HEK293 (cell line): ENCODE measurements around the gene SARM1.

ENCODE experiments used
- CTCF ChIA-PET: fragments of 350-600 bp; formaldehyde crosslinking; extraction: SDS; loops from one replicate; lab custom pipeline; 2021; ENCODE audit warnings: antibody characterized with exemption; lab: Yijun Ruan, JAX
- POLR2A ChIA-PET: fragments of 300-600 bp; formaldehyde crosslinking; extraction: SDS; loops from one replicate; lab custom pipeline; 2020; ENCODE audit warnings: antibody characterized with exemption, inconsistent platforms; lab: Yijun Ruan, JAX
- H3K27ac ChIP-seq: fragments of 200-500 bp; sonication (Bioruptor generic); 2 replicates; pipeline ENCODE4 v1.5.1; 2014; ENCODE audit warnings: low read depth, low read length, control low read depth, inconsistent platforms; ENCODE audit errors: extremely low read depth
- H3K36me3 ChIP-seq, 2 experiments: fragments of 200-500 bp in 1 of 2; sonication (Bioruptor generic) in 1 of 2; 1 replicate in 1 of 2; 2 replicates in 1 of 2; pipeline ENCODE4 v1.5.1; 2014 to 2017; ENCODE audit warnings: inconsistent platforms in 2 of 2, low read length in 2 of 2; ENCODE audit not compliant: control insufficient read depth in 2 of 2, insufficient read depth in 1 of 2
- H3K4me1 ChIP-seq: fragments of 200-500 bp; sonication (Bioruptor generic); 2 replicates; pipeline ENCODE4 v1.5.1; 2014; ENCODE audit warnings: mild to moderate bottlenecking, low read length, inconsistent platforms; ENCODE audit not compliant: control insufficient read depth, insufficient read depth
- H3K4me3 ChIP-seq: 2 replicates; pipeline ENCODE4 v1.5.1; 2011; ENCODE audit warnings: low read depth, mild to moderate bottlenecking, control low read depth, low read length, moderate library complexity
- H3K9me3 ChIP-seq: fragments of 200-500 bp; sonication (Bioruptor generic); 2 replicates; pipeline ENCODE4 v1.5.1; 2014; ENCODE audit warnings: low read depth, low read length, inconsistent platforms; ENCODE audit not compliant: control insufficient read depth, insufficient read depth
- CTCF ChIP-seq: fragments of 450-650 bp; formaldehyde crosslinking; IDR thresholded peaks from 2 replicates; pipeline ENCODE4 v1.5.1; 2016; ENCODE audit warnings: missing biosample characterization, missing genetic modification characterization
- HOXA7 ChIP-seq: sonication (generic); formaldehyde crosslinking; IDR thresholded peaks from 2 replicates; pipeline ENCODE4 v1.8.1; 2022; ENCODE audit warnings: missing genetic modification reagents, borderline replicate concordance
- OVOL3 ChIP-seq: fragments of 450-650 bp; formaldehyde crosslinking; IDR thresholded peaks from 2 replicates; pipeline ENCODE4 v1.5.1; 2016; ENCODE audit warnings: missing biosample characterization, missing genetic modification characterization
- TCF7L2 ChIP-seq: IDR thresholded peaks from 2 replicates; pipeline ENCODE4 v1.6.1; 2011; ENCODE audit warnings: low read depth, mild to moderate bottlenecking, inconsistent platforms, low read length, moderate library complexity, borderline replicate concordance
- ZIC2 ChIP-seq: fragments of 450-650 bp; formaldehyde crosslinking; IDR thresholded peaks from 2 replicates; pipeline ENCODE4 v1.5.1; 2016; ENCODE audit warnings: missing biosample characterization, missing genetic modification characterization
- ZNF2 ChIP-seq: fragments of 450-650 bp; formaldehyde crosslinking; IDR thresholded peaks from 2 replicates; pipeline ENCODE4 v1.5.1; 2016; ENCODE audit warnings: missing biosample characterization, missing genetic modification characterization
- ZNF202 ChIP-seq: fragments of 450-650 bp; formaldehyde crosslinking; IDR thresholded peaks from 2 replicates; pipeline ENCODE4 v1.5.1; 2016; ENCODE audit warnings: missing biosample characterization, missing genetic modification characterization, borderline replicate concordance
- ZNF335 ChIP-seq: fragments of 450-650 bp; formaldehyde crosslinking; conservative IDR thresholded peaks from 2 replicates; pipeline ENCODE4 v1.5.1; 2016; ENCODE audit warnings: missing biosample characterization, missing genetic modification characterization
- ZNF394 ChIP-seq: fragments of 450-650 bp; formaldehyde crosslinking; IDR thresholded peaks from 2 replicates; pipeline ENCODE4 v1.5.1; 2016; ENCODE audit warnings: missing biosample characterization, missing genetic modification characterization, mild to moderate bottlenecking, moderate library complexity, borderline replicate concordance
- ZNF596 ChIP-seq: fragments of 450-650 bp; IDR thresholded peaks from 2 replicates; pipeline ENCODE4 v1.5.0; 2018; ENCODE audit warnings: missing biosample characterization, mild to moderate bottlenecking, missing genetic modification characterization, moderate library complexity
- TF ChIP-seq, protein P1 (sequence below): fragments of 450-650 bp; formaldehyde crosslinking; IDR thresholded peaks from 2 replicates; pipeline ENCODE4 v1.5.1; 2016; ENCODE audit warnings: missing biosample characterization, missing genetic modification characterization
- TF ChIP-seq, protein P2 (sequence below): sonication (generic); formaldehyde crosslinking; IDR thresholded peaks from 2 replicates; pipeline ENCODE4 v1.8.1; 2022; ENCODE audit warnings: mild to moderate bottlenecking, moderate library complexity, missing genetic modification reagents

The SARM1 gene

DNA sequence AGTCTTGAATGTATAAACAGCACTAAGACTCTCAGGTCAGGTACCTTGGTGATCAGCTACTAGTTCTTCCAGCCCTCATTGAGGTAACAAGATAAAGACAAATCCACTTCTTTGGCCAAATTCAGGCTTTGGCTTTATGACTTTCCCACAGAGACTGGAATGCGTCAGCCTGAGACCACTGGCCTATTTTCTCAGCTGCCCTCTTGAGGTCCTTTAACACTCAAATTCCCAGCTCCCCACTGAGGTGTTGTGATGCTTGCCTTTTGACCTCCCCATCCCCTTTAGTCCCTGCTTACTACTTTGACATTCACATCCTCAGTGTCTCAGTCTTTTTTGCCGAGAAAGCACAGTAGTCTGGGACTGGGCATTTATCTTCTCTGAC, 25.3 kb upstream of the SARM1 start (continued):
- TF ChIP-seq ZNF596 (tag by site-specific recombination) = no peak

GRCh38 chr17:28346746-28347246, 24.7 kb upstream of the SARM1 start:
- CTCF ChIA-PET = interaction anchor here (1.0 to 1.8 kb wide), 3 partner anchors 10 to 116 kb away, joined by 5 to 7 read pairs (median 5); partner anchors contain the start of genes IFT20, POLDIP2 and TNFAIP1
- Histone ChIP-seq H3K4me1 (no peaks in the 10 kb centered on the region), H3K9me3 (no peaks in the 10 kb centered on the region), H3K36me3 (peaks cover 47 to 100% of the 10 kb centered on the region in 2 experiments), H3K4me3 (no peak overlapping the region), H3K27ac (0 out of 2 replicates have a peak overlapping the region, but pooled peaks have one; percentile 22)
- TF ChIP-seq TCF7L2 = no peak
- no peak for TF ChIP-seq HOXA7 (CRISPR knock-in tag)
- peak; percentile 87 for TF ChIP-seq ZNF2 (tag by site-specific recombination)
- TF ChIP-seq, protein P1, sequence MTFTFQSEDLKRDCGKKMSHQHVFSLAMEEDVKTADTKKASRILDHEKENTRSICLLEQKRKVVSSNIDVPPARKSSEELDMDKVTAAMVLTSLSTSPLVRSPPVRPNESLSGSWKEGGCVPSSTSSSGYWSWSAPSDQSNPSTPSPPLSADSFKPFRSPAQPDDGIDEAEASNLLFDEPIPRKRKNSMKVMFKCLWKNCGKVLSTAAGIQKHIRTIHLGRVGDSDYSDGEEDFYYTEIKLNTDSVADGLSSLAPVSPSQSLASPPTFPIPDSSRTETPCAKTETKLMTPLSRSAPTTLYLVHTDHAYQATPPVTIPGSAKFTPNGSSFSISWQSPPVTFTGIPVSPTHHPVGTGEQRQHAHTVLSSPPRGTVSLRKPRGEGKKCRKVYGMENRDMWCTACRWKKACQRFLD (tag by site-specific recombination) = no peak
- TF ChIP-seq CTCF (tag by site-specific recombination) = no peak
- TF ChIP-seq ZNF335 = no peak
- POLR2A ChIA-PET = interaction anchor here (0.6 to 5.9 kb wide), 4 partner anchors 9 to 14 kb away, joined by 3 to 53 read pairs (median 17); partner anchors contain the start of genes IFT20, POLDIP2 and TNFAIP1

GRCh38 chr17:28347261-28347891, 24.1 kb upstream of the SARM1 start:
- Histone ChIP-seq H3K4me1 (no peaks in the 10 kb centered on the region), H3K36me3 (peaks cover 52 to 99% of the 10 kb centered on the region in 2 experiments), H3K9me3 (no peaks in the 10 kb centered on the region), H3K27ac (no peak overlapping the region), H3K4me3 (no peak overlapping the region)
- TF ChIP-seq ZNF394 (peak; percentile 54; the same call in 1 of the 2 replicates), ZNF202 (no peak)
- TF ChIP-seq, protein P2, sequence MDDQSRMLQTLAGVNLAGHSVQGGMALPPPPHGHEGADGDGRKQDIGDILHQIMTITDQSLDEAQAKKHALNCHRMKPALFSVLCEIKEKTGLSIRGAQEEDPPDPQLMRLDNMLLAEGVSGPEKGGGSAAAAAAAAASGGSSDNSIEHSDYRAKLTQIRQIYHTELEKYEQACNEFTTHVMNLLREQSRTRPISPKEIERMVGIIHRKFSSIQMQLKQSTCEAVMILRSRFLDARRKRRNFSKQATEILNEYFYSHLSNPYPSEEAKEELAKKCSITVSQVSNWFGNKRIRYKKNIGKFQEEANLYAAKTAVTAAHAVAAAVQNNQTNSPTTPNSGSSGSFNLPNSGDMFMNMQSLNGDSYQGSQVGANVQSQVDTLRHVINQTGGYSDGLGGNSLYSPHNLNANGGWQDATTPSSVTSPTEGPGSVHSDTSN (CRISPR knock-in tag) = no peak
- ChIA-PET POLR2A (interaction anchor here (2.4 to 5.9 kb wide), 3 partner anchors 9 to 12 kb away, joined by 8 to 53 read pairs (median 26); partner anchors contain the start of genes IFT20, POLDIP2 and TNFAIP1), CTCF (interaction anchor here (1.6 to 1.8 kb wide), 2 partner anchors 10 to 12 kb away, joined by 5 to 7 read pairs; partner anchors contain the start of genes IFT20, POLDIP2 and TNFAIP1)

DNA sequence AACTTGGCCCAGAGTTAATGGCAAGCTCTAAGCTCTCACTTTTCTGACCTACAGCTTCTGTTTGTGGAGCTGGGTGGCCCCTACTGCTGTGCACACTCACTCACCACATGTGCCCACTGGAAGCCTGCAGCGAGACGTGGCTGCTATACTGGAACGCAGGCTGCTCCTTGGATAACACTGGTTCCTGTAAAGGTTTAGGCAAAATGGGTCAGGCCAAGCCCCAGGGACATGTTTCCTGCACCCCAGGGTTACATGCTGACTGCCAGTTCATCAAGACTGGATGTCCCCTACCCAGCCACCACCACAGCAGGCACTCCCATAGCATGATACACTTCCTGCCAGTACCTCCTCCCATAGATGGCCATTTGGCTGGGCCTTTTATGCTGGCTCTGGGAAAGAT, 22.5 kb upstream of the SARM1 start:
- CTCF ChIA-PET = interaction anchor here (0.6 to 0.7 kb wide), 3 partner anchors 38 to 789 kb away, joined by 3 to 4 read pairs (median 3); no protein-coding TSS in a partner anchor
- TF ChIP-seq ZIC2 (peak; percentile 33; the same call in 1 of the 2 replicates), OVOL3 (tag by site-specific recombination) (no peak)
- no peaks in the 10 kb centered on the region for H3K4me1 ChIP-seq
- no peak overlapping the region for H3K27ac ChIP-seq
- POLR2A ChIA-PET = interaction anchor here (1.3 to 5.9 kb wide), 3 partner anchors 8 to 13 kb away, joined by 3 to 53 read pairs (median 11); partner anchors contain the start of genes IFT20, POLDIP2 and TNFAIP1
- H3K36me3 ChIP-seq = peaks cover 67 to 98% of the 10 kb centered on the region in 2 experiments
- H3K4me3 ChIP-seq = no peak overlapping the region
- H3K9me3 ChIP-seq = no peaks in the 10 kb centered on the region
